NCI-H2107 treated with DMSO at 0.1 percent for 48 hours (cell line): ENCODE results near the gene GPR107.

Experiments used
- DNase-seq: peaks from one replicate; lab custom pipeline; 2025; ENCODE audit not compliant: unreplicated experiment; lab: John Stamatoyannopoulos, UW

GPR107 gene

DNA sequence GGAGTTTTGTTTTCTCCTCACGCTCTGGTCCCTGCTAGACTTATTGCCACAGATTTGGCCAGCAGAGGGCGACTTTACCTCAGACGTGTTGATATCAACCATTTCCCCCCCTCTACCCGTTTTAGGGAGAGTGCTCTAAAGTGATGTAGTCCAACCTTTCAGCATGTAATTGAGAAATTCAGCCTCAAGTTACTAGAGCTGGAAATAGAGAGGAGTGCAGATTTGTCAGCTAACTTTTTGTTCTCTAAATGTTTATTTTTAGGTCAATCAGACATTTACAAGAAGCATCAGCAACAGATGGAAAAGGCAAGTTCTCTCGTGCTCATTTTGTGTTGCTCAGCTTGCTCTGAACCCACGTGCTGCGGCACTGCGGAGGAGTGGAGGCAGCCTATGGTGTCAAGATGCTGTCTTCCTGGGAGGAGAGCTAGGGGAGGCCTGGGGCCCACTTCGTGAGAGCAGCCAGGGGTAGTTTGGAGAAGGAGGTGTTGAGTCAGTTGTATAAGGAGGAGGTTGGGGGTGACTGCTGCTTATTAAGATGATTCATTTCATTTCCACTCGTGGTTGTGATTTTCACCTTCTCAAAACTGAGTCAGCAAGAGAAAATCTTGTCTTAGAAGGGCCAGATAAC lies 53.6 kb downstream of the GPR107 start:
- DNase-seq: peak; percentile 65

DNA sequence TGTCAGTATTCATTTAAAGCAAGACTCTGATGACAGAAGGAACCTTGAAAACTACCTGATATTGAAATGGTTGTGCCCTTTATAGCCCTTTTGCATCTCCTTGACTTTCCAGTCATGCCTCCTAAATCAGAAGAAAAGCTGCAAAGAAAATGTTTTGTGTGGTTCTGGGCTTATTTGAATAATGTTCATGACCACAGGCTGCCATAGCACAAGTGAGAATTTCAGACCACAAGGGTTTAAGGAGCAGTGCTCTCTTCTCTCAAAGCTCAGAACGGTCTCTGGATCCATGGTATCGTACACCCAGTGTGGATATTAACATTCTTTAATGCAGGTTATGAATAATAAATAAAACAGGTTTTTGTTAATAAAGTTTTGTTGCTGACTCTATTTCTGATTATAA lies 54.2 kb downstream of the GPR107 start:
- no peak for DNase-seq

- peak; percentile 9 for DNase-seq
Observed at GRCh38 chr9:130110166-130110565, 56.5 kb downstream of the GPR107 start.

DNA sequence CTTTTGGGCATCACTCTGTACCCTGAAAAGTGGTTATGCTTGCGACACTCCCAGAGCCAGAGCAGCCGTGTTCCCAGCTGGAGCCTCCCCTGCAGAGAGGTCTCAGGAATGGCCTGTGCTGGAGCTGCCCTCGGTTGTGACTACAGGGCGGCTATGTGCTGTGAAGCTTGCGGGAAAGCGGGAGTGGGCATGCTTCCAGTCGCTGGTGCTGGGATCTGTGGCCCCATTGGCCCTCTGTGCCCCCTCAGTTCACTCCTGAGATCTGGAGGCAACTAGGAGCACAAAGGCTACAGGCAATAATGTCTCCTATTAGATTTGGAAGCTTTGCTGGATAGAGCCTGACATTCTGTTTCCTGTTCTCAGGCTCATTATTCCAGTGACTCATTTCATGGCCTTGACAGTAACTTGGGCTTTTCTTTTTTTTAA lies 56.9 kb downstream of the GPR107 start:
- no peak for DNase-seq

DNA sequence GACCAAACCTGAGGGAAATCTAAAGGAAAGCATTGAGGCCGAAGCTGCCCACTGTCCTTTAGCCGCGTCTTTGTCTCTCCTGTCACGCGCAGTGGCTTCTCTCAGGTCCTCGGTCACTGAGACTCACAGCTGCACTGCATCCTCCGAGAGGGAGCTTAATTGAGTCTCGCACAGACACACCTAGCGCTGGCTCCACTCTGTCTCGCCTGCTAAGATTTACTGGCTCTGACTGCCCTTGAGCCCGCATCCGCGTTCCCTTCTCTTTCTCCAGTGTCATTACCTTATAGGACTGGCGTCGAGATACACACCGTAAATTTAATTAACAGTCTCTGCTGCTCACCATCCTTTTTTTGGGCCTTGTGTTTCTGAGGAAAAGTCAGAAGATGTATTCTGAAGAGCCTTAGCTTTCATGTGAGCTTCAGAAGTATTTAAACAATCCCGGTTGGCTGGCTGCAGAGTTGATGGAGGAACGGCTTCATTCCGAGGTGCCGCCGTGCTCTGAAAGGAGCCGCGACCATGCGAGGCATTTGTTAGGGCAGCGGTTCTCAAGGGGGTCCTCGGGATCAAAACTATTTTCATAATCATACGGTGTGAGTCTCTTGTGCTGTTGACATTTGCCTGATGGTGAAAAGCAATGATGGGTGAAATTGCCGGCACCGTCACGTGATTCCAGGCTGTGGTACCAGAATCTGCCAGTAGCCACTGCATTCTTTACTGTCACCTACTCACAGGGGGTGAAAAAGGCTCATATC lies 58.3 kb downstream of the GPR107 start:
- DNase-seq: peak; percentile 12

- DNase-seq: no peak
Observed at GRCh38 chr9:130112538-130113151, 58.9 kb downstream of the GPR107 start.

- DNase-seq: no peak
Observed at GRCh38 chr9:130114741-130115140, 61.0 kb downstream of the GPR107 start.

- no peak for DNase-seq
Observed at GRCh38 chr9:130116346-130116745, 62.6 kb downstream of the GPR107 start.

GRCh38 chr9:130117376-130117775 lies 63.7 kb downstream of the GPR107 start:
- no peak for DNase-seq

- DNase-seq: no peak
Observed at GRCh38 chr9:130117816-130118632, 64.3 kb downstream of the GPR107 start.

- peak; percentile 53 for DNase-seq
Observed at GRCh38 chr9:130118841-130119518, 65.3 kb downstream of the GPR107 start.

DNA sequence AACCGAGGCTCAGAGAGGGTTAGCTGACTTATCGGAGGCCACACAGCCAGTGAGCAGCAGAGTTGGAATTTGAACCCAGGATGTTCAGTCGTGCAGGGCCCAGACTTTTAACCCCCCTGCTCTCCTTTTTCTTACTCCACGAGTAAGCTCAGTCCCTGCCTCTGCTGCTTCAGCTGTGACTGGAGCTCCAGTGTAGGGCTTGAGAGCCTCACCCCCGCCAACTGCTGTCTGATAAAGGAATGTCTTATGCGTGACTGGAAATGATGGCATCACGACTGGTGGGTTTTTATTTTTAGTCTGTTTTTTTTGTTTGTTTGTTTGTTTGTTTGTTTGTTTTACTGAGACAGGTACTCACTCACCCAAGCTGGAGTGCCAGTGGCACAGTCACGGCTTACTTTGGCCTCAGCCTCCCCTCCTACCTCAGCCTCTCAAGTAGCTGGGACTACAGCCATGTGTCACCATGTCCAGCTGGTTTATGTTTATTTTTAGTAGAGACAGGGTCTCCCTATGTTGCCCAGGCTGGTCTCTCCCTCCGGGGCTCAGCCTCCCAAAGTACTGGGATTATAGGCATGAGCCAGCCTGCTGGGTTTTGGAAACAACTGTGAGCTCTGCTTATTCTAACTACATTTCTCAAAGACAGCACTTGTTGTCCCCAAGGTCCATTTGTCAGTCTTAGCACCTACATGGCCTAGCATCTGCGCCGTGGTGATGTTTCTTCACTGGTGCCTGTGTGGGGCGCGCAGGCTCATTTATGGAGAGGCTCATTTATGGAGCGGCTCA lies 66.0 kb downstream of the GPR107 start:
- DNase-seq: no peak

GRCh38 chr9:130120299-130120587 lies 66.5 kb downstream of the GPR107 start:
- DNase-seq: no peak

DNA sequence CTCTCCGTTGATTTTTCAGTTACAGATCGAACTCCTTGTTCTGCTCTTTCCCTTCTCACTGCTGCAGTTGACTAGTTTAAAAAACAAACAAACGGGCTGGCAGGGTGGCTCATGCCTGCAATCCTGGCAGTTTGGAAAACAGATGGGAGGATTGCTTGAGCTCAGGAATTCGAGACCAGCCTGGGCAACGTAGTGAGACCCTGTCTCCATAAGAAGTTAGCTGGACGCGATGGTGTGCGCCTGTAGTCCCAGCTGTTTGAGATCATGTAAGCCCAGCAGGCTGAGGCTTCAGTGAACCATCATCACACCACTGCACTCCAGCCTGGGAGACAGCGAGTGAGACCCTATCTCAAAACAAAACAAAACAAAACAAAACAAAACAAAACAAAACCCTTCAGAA lies 67.1 kb downstream of the GPR107 start:
- no peak for DNase-seq

DNA sequence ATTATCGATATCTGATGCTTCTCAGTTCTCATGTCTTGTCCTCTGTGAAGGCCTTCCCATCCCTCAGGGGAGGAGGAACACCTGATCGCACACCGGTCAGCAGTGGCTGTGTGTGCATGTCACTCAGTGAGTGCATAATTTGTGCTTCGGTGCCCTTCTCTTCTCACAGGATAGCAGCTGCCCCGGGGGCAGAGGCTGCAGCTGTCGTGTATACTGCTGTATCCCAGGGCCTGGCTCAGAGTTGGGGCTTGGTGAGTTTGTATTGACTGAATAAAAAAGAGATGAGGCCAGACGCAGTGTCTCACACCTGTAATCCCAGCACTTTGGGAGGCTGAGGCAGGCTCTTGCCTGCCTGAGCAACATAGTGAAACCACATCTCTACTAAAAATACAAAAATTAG lies 68.8 kb downstream of the GPR107 start:
- no peak for DNase-seq

DNA sequence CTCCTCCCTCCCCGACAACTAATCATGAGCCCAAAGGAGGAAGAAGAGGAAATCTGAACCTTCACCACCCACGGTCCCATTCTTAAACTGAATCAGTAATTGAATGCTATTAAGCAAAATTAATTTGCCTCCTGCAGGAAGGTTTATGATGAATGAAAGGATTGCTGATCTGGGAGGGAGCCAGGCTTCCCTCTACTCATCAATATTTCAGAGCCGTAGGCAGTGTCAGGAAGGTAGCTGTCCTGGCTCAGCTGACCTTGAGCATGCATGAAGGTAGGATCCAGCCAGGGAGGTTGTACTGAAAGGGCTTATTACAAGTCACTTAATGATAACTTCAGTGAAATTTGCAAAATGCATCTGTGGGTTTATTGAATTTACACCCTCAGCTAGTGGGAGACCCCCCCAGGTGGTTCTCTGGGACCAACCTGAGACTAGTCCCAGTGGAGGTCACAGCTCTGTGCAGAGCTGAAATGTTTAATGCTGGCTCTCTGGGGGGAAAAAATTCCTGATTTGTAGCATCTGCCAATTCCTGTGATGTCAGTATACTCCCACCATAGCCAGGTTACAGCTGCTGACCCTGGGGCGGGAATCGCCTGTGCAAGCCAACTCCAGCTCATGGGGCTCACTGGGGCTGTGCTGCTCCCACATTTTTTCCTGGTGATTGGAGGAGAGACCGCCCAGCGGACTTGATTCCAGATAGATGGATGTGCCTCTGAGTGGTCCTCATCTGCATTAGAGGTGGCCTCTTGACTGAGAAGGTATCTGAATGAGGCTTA lies 70.6 kb downstream of the GPR107 start:
- no peak for DNase-seq

- DNase-seq: no peak
Observed at GRCh38 chr9:130126721-130127433, 73.2 kb downstream of the GPR107 start.

- DNase-seq: no peak
Observed at GRCh38 chr9:130128251-130128650, 74.5 kb downstream of the GPR107 start.
